Tibial nerve (tissue), 4 donors: ENCODE measurements around the gene TMUB2.

Experiments
- CTCF ChIP-seq, 5 experiments: fragments of 200-600 bp in 3 of 5; fragments of 450-650 bp in 2 of 5; sonication (generic) in 3 of 5; IDR thresholded peaks; one replicate each; pipeline ENCODE4 v1.5.1; 2016 to 2019; ENCODE audit warnings: antibody characterized with exemption in 5 of 5, mild to moderate bottlenecking in 3 of 5, moderate library complexity in 2 of 5
- EP300 ChIP-seq, 2 donors: sonication (generic); formaldehyde crosslinking; IDR thresholded peaks; one replicate each; pipeline ENCODE4 v1.6.1; 2017; ENCODE audit warnings: antibody characterized with exemption in 2 of 2, mild to moderate bottlenecking in 1 of 2
- POLR2A ChIP-seq, 2 donors: fragments of 450-650 bp; IDR thresholded peaks; one replicate each; pipeline ENCODE4 v1.6.1; 2017; ENCODE audit warnings: antibody characterized with exemption in 2 of 2, mild to moderate bottlenecking in 2 of 2, moderate library complexity in 2 of 2

- TF ChIP-seq CTCF (IDR thresholded peaks at IDR 0.05) (peak in 1 of 5 experiments; percentile 4), POLR2A (IDR thresholded peaks at IDR 0.05) (no peak), EP300 (IDR thresholded peaks at IDR 0.05) (peak in 1 of 2 donors; percentile 27)
Measured at GRCh38 chr17:44221084-44221861, 34.5 kb downstream of the TMUB2 start.
